ENCODE results near the gene SOS1.
A peak's percentile ranks its signal among the peaks of the same experiment; 100 is the strongest.
"Not testable (repeated sequence)": the region's sequence is repeated elsewhere in the genome, so short reads cannot be mapped to it uniquely, and the experiment has no call there.

The SOS1 gene

GRCh38 chr2:39138187-39138836 lies 17.5 kb upstream of the SOS1 start:
- not testable (repeated sequence) for DNase-seq

- no peak for DNase-seq
These were observed 15.9 kb upstream of the SOS1 start for GRCh38 chr2:39136799-39137198.

- DNase-seq: no peak
These were observed 14.9 kb upstream of the SOS1 start for GRCh38 chr2:39135690-39136259.

- DNase-seq: no peak
These were observed 12.5 kb upstream of the SOS1 start for GRCh38 chr2:39133215-39133851.

GRCh38 chr2:39128919-39129391 lies 8.1 kb upstream of the SOS1 start:
- DNase-seq: no peak

GRCh38 chr2:39127973-39128372 lies 7.1 kb upstream of the SOS1 start:
- DNase-seq: no peak

- no peak for DNase-seq
These were observed 3.9 kb upstream of the SOS1 start for GRCh38 chr2:39124746-39125057.

- DNase-seq: peak; percentile 99
These were observed 3.3 kb upstream of the SOS1 start for GRCh38 chr2:39124000-39124745.

- no peak for DNase-seq
These were observed 2.7 kb upstream of the SOS1 start for GRCh38 chr2:39123436-39123999.

- DNase-seq: no peak
These were observed 742 bp upstream of the SOS1 start for GRCh38 chr2:39121523-39122063.

- no peak for DNase-seq
These were observed 405 bp downstream of the SOS1 start for GRCh38 chr2:39120521-39120770.

- DNase-seq: peak; percentile 11
These were observed 925 bp downstream of the SOS1 start for GRCh38 chr2:39119732-39120520.

GRCh38 chr2:39118786-39119499 lies 1.9 kb downstream of the SOS1 start:
- DNase-seq: no peak

- no peak for DNase-seq
These were observed 5.3 kb downstream of the SOS1 start for GRCh38 chr2:39115556-39115955.

- DNase-seq: no peak
These were observed 6.1 kb downstream of the SOS1 start for GRCh38 chr2:39114771-39115170.

- no peak for DNase-seq
These were observed 11.3 kb downstream of the SOS1 start for GRCh38 chr2:39109537-39109936.

GRCh38 chr2:39108377-39108776 lies 12.5 kb downstream of the SOS1 start:
- no peak for DNase-seq

- DNase-seq: peak; percentile 33
These were observed 13.1 kb downstream of the SOS1 start for GRCh38 chr2:39107724-39108273.

- no peak for DNase-seq
These were observed 13.7 kb downstream of the SOS1 start for GRCh38 chr2:39107156-39107555.

GRCh38 chr2:39099870-39100728 lies 20.8 kb downstream of the SOS1 start:
- DNase-seq: no peak

Data from NCI-H1105 (cell line).